IPS-18c (cell line): ENCODE results near the gene KDM5B.
"Not testable (repeated sequence)": the region's sequence is repeated elsewhere in the genome, so short reads cannot be mapped to it uniquely, and the experiment has no call there.

Source experiments
- H3K4me3 ChIP-seq: 2 replicates; pipeline ENCODE4 v1.7.0; 2013; ENCODE audit warnings: low read depth, mild to moderate bottlenecking, low read length, moderate library complexity; ENCODE audit not compliant: insufficient read depth
- H3K9me3 ChIP-seq: one replicate; pipeline ENCODE4 v1.6.1; 2013; ENCODE audit warnings: mild to moderate bottlenecking, low read length, moderate library complexity; ENCODE audit not compliant: control insufficient read depth, insufficient read depth

Gene KDM5B

GRCh38 chr1:202801175-202801574, 7.0 kb downstream of the KDM5B start:
- no peak overlapping the region for H3K4me3 ChIP-seq
- H3K9me3 ChIP-seq: no peaks in the 10 kb centered on the region

DNA sequence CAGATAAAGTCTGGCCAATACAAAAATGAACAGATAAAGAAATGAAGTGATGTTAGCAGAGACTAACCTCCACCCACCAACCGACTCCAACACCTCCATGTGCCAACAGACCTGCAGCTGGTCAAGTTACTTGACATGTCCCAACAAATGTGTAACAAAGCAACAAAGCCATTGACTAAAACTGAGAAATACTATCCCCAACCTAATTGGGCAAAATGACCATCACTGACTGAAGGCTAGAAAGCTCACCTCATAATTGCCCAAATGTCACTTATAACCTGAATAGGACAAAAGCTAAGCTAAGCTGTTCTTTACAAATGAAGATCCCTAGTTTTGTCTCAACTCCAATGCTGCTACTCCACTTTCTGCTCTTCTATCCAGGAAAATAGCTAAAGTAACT, 7.5 kb downstream of the KDM5B start:
- Histone ChIP-seq H3K4me3 (no peak overlapping the region), H3K9me3 (no peaks in the 10 kb centered on the region)

- no peak overlapping the region for H3K4me3 ChIP-seq
- no peaks in the 10 kb centered on the region for H3K9me3 ChIP-seq
Measured at GRCh38 chr1:202798792-202799331, 9.4 kb downstream of the KDM5B start.

- Histone ChIP-seq H3K9me3 (no peaks in the 10 kb centered on the region), H3K4me3 (no peak overlapping the region)
Measured at GRCh38 chr1:202798260-202798659, 10.0 kb downstream of the KDM5B start.

DNA sequence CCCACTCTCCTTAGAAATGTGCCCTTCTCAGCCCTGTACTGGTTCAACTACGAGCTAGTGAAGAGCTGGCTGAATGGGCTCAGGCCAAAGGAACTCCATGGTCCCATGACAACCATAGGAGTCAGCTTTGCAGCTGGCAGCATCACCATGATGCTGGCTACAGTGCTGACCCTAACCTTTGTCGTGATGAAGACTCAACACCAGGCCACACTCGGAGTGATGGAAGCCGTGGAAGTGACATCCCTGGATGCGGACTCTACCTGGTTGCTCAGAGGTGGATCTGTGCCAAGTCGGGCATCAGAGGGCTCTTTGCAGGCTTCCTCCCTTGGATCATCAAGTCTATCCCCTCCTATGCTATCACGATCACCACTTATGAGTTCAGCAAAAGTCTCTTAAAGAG, 11.6 kb downstream of the KDM5B start:
- no peaks in the 10 kb centered on the region for H3K9me3 ChIP-seq
- H3K4me3 ChIP-seq: no peak overlapping the region

DNA sequence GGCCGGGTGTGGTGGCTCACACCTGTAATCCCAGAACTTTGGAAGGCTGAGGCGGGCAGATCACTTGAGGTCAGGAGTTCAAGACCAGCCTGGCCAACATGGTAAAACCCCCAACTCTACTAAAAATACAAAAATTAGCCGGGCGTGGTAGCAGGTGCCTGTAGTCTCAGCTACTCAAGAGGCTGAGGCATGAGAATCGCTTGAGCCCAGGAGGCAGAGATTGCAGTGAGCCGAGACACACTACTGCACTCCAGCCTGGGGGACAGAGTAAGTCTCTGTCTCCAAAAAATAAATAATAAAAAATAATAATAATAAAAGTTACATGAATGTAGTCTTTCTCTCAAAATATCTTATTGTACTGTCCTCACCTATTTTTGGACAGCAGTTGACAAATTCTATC, 13.3 kb downstream of the KDM5B start:
- H3K9me3 ChIP-seq, H3K4me3 ChIP-seq: not testable (repeated sequence)

DNA sequence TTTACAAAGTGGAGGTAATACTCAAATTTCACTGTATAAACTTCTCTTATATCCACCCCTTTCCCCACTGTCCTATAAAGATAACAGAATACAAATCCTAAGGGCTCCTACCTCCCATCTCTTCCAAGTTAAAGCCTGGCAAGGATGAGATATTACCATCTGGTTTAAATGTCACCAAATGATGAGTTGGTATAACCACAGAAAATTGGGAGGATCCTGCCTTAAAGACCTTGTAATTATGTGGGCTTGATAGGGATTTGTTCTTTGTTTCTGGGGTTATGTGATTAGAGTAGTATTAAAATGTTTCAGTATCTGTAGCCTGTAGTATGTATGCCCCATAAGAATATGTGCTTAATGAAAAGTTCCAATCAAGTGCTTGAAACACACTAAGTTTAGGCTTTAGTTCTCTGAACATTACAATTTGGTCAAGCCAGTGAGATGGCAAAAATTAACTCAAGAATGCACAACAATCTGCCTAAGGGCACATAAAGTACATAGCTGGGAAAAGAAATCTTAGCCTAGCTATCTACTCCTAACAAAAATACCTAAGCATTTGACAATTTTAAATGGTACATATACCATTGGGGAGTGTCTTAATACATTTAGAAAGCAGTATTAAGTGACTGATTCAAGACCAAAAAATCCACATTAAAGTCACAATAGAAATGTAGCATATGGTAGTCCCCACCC, 14.0 kb downstream of the KDM5B start:
- Histone ChIP-seq H3K9me3 (no peaks in the 10 kb centered on the region), H3K4me3 (no peak overlapping the region)

- peaks cover 3% of the 10 kb centered on the region for H3K9me3 ChIP-seq
- H3K4me3 ChIP-seq: no peak overlapping the region
Measured at GRCh38 chr1:202791077-202791747, 17.0 kb downstream of the KDM5B start.

GRCh38 chr1:202788800-202789199, 19.4 kb downstream of the KDM5B start:
- Histone ChIP-seq H3K9me3 (peaks cover 3% of the 10 kb centered on the region), H3K4me3 (no peak overlapping the region)

- no peak overlapping the region for H3K4me3 ChIP-seq
- H3K9me3 ChIP-seq: peaks cover 3% of the 10 kb centered on the region
Measured at GRCh38 chr1:202786804-202787203, 21.4 kb downstream of the KDM5B start.

DNA sequence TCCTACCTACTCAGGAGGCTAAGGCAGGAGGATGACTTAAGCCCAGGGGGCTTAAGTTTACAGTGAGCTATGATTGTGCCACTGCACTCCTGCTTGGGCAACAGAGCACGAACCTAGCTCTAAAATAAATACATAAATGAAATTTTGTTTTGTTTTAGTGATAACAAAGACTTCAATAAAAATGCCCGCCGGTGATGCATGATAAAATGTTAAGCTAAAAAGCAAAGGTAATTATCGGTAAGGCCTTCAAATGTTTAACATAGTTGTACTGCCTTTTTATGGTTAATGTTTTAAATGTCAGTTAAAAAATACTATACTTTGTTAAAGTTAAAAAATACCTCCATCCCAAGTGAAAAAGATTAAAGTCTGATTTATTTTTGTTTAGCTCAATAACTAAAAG, 27.0 kb downstream of the KDM5B start:
- Histone ChIP-seq H3K9me3 (no peaks in the 10 kb centered on the region), H3K4me3 (no peak overlapping the region)

DNA sequence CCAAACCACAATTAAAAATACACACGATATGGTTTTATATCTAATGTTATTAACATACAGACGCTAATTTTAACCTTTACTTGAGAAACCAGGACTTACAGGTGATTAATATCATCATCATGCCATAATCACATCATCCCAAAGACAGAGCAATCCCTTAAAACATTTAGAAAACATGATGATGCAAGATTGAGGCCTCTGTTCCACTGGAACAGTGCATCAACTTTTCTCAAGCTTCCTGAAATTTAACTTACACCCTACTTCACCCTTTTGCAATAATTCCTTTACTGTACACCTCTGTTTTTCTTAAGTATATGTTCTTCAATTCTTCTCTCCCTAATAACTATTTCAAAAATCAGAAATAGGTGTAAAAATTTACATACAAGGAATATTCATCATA, 38.1 kb downstream of the KDM5B start:
- no peaks in the 10 kb centered on the region for H3K9me3 ChIP-seq
- no peak overlapping the region for H3K4me3 ChIP-seq

DNA sequence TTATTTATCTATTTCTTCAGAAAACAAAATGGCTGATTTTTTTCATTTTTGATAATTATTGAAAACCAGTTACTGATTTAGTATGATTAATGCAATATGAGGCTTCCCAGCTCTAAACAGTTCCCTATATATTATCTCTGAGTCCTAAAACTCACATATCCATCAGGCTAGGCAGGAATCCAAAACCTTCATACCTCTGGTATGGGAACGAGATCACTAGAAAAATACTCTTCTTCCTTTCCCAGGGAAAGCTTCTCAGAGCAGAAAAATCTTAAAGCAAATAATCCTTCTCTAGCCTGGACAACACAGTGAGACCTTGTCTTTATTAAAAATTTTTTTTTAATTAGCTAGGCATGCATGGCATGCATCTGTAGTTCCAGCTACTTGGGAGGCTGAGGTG, 42.5 kb downstream of the KDM5B start:
- H3K4me3 ChIP-seq: no peak overlapping the region
- no peaks in the 10 kb centered on the region for H3K9me3 ChIP-seq

GRCh38 chr1:202762019-202762418, 46.2 kb downstream of the KDM5B start:
- H3K4me3 ChIP-seq: no peak overlapping the region

GRCh38 chr1:202760589-202760988, 47.6 kb downstream of the KDM5B start:
- Histone ChIP-seq H3K4me3 (no peak overlapping the region), H3K9me3 (no peaks in the 10 kb centered on the region)

More at GRCh38 chr1:202762019-202762418, 46.2 kb downstream of the KDM5B start:
- H3K9me3 ChIP-seq: no peaks in the 10 kb centered on the region

DNA sequence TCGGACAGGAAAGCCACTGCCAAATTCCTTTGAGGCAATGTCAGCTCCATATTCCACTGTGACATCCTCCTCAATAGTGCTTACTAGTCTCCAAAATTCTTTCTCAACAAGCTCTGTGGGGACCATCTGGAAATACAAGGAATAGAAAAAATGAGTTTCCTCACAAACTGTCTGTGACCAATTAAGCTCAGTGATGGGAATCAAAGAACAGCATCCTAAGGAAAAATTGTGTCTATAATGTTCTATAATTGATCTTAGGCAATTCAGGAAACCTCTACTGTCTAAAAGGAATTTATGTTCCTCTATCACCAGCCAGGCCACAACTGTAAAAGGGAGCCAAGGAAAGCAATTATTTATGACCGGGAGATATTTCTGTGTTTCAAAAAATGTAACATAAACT, 51.8 kb downstream of the KDM5B start:
- no peaks in the 10 kb centered on the region for H3K9me3 ChIP-seq

DNA sequence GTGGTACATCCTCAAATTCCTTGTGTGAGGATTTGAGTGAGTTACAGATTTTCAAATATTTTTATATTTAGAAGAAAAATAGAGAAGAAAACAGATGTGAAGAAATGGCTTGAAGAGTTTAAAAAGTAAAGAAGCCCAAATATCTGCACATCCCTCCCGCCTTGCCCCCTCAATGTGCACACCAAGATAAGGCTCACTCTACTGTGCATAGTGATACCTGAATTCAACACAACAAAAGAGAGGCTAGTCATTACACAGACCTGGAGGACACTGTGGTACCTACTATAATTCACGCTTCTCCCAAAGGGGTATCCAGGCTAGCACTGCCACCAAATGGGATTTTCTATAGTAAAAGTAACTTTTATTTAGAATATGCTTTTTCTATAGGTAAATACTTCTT, 53.9 kb downstream of the KDM5B start:
- H3K4me3 ChIP-seq: no peak overlapping the region
- H3K9me3 ChIP-seq: no peaks in the 10 kb centered on the region

More for the DNA sequence above, 51.8 kb downstream of the KDM5B start:
- H3K4me3 ChIP-seq: no peak overlapping the region

GRCh38 chr1:202752774-202753173, 55.4 kb downstream of the KDM5B start:
- H3K4me3 ChIP-seq: no peak overlapping the region
- no peaks in the 10 kb centered on the region for H3K9me3 ChIP-seq
